Measurements from ENCODE around the gene CDHR5.
"Not testable (repeated sequence)": the region's sequence is repeated elsewhere in the genome, so short reads cannot be mapped to it uniquely, and the experiment has no call there.

The CDHR5 gene

DNA sequence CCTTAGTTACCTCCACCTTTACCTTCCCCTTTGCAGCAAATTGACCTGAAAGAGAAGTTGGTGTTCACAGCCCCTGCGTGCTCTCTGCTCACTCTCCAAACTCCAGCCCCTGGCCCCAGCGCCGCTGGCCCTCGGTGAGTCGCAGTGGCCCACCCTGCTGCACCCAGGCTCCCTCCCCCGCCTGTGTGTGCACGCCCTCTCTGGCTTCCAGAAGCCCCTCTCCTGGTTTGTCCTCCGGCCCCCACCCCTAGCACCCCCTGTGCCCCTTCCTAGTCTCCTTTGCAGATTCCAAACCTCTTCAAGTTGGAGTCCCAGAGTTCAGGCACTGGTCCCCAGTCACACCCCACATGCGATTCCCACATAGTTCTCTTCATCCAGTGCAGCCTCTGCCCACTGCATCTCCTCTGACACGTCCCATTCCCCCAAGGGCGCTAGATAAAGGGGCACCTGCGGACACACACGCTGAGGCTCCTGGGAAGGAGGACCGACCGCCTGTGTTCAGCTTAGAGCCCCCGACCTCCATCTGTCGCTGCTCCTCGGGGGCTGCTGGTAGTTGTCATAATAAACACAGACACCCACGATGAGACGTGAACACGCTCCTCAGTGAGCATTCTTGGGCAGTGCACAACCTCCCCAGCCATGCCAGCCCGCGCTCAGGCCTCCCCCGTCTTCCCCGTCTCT, 50.0 kb downstream of the CDHR5 start:
- Histone ChIP-seq H3K4me3 (IDR thresholded peaks at IDR 0.05; ENCODE audit: insufficient read depth, low read depth, low read length) (no peak overlapping the region), H3K4me2 (peak overlapping the region; percentile 73), H4K20me1 (ENCODE audit: insufficient read depth) (peaks cover 27% of the 10 kb centered on the region), H3K27me3 (ENCODE audit: insufficient read depth, low read depth) (no peaks in the 10 kb centered on the region), H2AFZ (ENCODE audit: low read depth) (no peak overlapping the region), H3K9ac (no peak overlapping the region), H3K79me2 (ENCODE audit: insufficient read depth, low read depth) (peaks cover 31% of the 10 kb centered on the region), H3K4me1 (ENCODE audit: low read depth, poor library complexity, severe bottlenecking) (peaks cover 32% of the 10 kb centered on the region), H3K36me3 (ENCODE audit: insufficient read depth) (no peaks in the 10 kb centered on the region), H3K27ac (no peak overlapping the region)
- TF ChIP-seq, protein P1, sequence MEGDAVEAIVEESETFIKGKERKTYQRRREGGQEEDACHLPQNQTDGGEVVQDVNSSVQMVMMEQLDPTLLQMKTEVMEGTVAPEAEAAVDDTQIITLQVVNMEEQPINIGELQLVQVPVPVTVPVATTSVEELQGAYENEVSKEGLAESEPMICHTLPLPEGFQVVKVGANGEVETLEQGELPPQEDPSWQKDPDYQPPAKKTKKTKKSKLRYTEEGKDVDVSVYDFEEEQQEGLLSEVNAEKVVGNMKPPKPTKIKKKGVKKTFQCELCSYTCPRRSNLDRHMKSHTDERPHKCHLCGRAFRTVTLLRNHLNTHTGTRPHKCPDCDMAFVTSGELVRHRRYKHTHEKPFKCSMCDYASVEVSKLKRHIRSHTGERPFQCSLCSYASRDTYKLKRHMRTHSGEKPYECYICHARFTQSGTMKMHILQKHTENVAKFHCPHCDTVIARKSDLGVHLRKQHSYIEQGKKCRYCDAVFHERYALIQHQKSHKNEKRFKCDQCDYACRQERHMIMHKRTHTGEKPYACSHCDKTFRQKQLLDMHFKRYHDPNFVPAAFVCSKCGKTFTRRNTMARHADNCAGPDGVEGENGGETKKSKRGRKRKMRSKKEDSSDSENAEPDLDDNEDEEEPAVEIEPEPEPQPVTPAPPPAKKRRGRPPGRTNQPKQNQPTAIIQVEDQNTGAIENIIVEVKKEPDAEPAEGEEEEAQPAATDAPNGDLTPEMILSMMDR (conservative IDR thresholded peaks at IDR 0.05; ENCODE audit: low read depth, low read length), result no peak

DNA sequence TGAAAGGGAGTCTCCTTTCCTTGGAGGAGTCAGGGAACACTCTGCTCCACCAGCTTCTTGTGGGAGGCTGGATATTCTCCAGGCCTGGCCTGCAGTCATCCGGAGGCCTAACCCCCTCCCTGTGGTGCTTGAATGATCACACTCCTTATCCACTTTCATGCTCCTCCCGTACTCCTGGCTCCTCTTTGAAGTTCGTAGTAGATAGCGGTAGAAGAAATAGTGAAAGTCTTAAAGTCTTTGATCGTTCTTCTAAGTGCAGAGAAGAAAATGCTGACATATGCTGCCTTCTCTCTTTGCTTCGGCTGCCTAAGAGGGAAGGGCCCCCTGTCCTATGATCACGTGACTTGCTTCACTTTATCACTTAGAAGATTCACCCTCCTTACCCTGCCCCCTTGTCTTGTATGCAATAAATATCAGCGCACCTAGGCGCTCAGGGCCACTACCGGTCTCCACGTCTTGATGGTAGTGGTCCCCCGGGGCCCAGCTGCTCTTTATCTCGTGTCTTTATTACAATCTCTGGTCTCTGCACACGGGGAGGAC, 50.7 kb downstream of the CDHR5 start:
- not testable (repeated sequence) for H3K27me3 ChIP-seq (ENCODE audit: insufficient read depth, low read depth); H3K36me3 ChIP-seq (ENCODE audit: insufficient read depth); H3K9ac ChIP-seq; H3K27ac ChIP-seq; H3K4me3 ChIP-seq (IDR thresholded peaks at IDR 0.05; ENCODE audit: insufficient read depth, low read depth, low read length); H2AFZ ChIP-seq (ENCODE audit: low read depth); H3K4me2 ChIP-seq
- Histone ChIP-seq H3K4me1 (ENCODE audit: low read depth, poor library complexity, severe bottlenecking) (peaks cover 29% of the 10 kb centered on the region), H3K79me2 (ENCODE audit: insufficient read depth, low read depth) (peaks cover 24% of the 10 kb centered on the region), H4K20me1 (ENCODE audit: insufficient read depth) (peaks cover 21% of the 10 kb centered on the region)

DNA sequence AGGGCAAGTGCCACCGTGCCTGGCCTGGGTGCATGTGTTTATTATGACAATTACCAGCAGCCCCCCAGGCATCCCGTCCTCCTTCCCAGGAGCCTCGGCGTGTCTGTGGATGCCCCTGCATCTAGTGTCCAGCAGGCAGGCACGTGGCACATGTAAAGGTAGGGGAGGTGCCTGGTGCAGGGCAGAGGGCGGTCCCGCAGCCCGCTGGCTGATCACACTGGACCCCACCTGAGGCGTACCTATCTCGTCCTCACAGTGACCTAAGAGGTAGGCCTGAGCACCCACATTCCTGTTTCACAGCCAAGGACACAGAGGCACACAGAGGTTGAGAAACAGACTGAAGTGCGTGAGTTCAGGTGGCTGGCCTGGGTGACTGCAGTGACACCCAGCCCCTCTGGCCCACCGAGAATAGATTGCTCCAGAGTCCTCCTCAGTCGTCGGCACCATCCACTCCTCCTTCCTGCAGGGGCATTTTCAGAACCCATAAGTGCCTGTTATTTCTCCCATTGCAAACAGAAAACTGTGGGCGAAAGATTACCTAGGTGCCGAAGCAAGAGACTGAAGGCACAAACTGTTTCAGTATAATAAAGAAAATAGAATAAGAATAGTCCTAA, 51.5 kb downstream of the CDHR5 start:
- H3K4me3 ChIP-seq (IDR thresholded peaks at IDR 0.05; ENCODE audit: insufficient read depth, low read depth, low read length), result no peak overlapping the region
- no peak overlapping the region for H3K4me2 ChIP-seq
- H3K27me3 ChIP-seq (ENCODE audit: insufficient read depth, low read depth), result no peaks in the 10 kb centered on the region
- no peak overlapping the region for H3K9ac ChIP-seq
- peaks cover 16% of the 10 kb centered on the region for H3K79me2 ChIP-seq (ENCODE audit: insufficient read depth, low read depth)
- H4K20me1 ChIP-seq (ENCODE audit: insufficient read depth), result peaks cover 13% of the 10 kb centered on the region
- no peak overlapping the region for H3K27ac ChIP-seq
- TF ChIP-seq, protein P1 (conservative IDR thresholded peaks at IDR 0.05; ENCODE audit: low read depth, low read length), result no peak
- no peak overlapping the region for H2AFZ ChIP-seq (ENCODE audit: low read depth)
- peaks cover 20% of the 10 kb centered on the region for H3K4me1 ChIP-seq (ENCODE audit: low read depth, poor library complexity, severe bottlenecking)
- H3K36me3 ChIP-seq (ENCODE audit: insufficient read depth), result no peaks in the 10 kb centered on the region

DNA sequence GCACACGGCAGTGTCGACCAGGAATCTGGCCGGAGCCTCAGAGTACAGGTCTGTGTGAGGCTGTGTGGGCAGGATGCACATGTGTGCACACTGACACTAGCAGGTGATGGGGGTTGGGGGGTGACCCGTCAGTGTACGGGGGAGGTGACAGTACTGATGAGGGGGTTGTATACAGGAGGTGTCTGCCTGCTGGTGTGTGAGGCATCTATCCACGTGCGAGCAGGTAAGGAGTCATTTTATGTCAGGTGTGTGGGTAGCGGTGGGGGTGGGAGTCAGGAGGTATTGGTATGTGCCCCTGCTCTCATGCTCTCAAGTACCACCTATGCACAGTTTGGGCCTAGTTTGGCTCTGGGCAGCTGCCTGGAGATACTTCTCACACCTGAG, 53.0 kb downstream of the CDHR5 start:
- Histone ChIP-seq H3K9ac (no peak overlapping the region), H3K4me2 (no peak overlapping the region)
- TF ChIP-seq, protein P1 (conservative IDR thresholded peaks at IDR 0.05; ENCODE audit: low read depth, low read length), result no peak

More for the DNA sequence above, 53.0 kb downstream of the CDHR5 start:
- Histone ChIP-seq H3K27ac (no peak overlapping the region), H3K36me3 (ENCODE audit: insufficient read depth) (no peaks in the 10 kb centered on the region), H3K27me3 (ENCODE audit: insufficient read depth, low read depth) (no peaks in the 10 kb centered on the region), H3K4me3 (IDR thresholded peaks at IDR 0.05; ENCODE audit: insufficient read depth, low read depth, low read length) (no peak overlapping the region), H2AFZ (ENCODE audit: low read depth) (no peak overlapping the region), H3K4me1 (ENCODE audit: low read depth, poor library complexity, severe bottlenecking) (peaks cover 10% of the 10 kb centered on the region), H4K20me1 (ENCODE audit: insufficient read depth) (no peaks in the 10 kb centered on the region), H3K79me2 (ENCODE audit: insufficient read depth, low read depth) (peaks cover 1% of the 10 kb centered on the region)
